Neuronal stem cell (in vitro differentiated cells): ENCODE data around the gene MS4A10.

Experiments
- DNase-seq: peaks from one replicate; pipeline ENCODE4 v3.0.0-alpha.2; 2013; ENCODE audit warnings: low spot score
- H2AFZ ChIP-seq: one replicate; pipeline ENCODE4 v1.6.1; 2013; ENCODE audit warnings: mild to moderate bottlenecking, low read length, inconsistent platforms
- H2AK5ac ChIP-seq: 2 replicates; pipeline ENCODE4 v1.6.1; 2013; ENCODE audit warnings: low read depth, mild to moderate bottlenecking, inconsistent platforms, low read length, moderate library complexity, mixed read lengths
- H2BK120ac ChIP-seq: 2 replicates; pipeline ENCODE4 v1.6.1; 2013; ENCODE audit warnings: low read depth, mild to moderate bottlenecking, inconsistent platforms, low read length, moderate library complexity, mixed read lengths
- H2BK12ac ChIP-seq: one replicate; pipeline ENCODE4 v1.6.1; 2013; ENCODE audit warnings: low read length, inconsistent platforms
- H2BK15ac ChIP-seq: 2 replicates; pipeline ENCODE4 v1.6.1; 2013; ENCODE audit warnings: mild to moderate bottlenecking, low read length, inconsistent platforms, mixed read lengths
- H2BK5ac ChIP-seq: one replicate; pipeline ENCODE4 v1.6.1; 2013; ENCODE audit warnings: inconsistent platforms, mild to moderate bottlenecking, low read length, moderate library complexity
- H3K14ac ChIP-seq: one replicate; pipeline ENCODE4 v1.6.1; 2013; ENCODE audit warnings: low read length, inconsistent platforms
- H3K18ac ChIP-seq: 2 replicates; pipeline ENCODE4 v1.6.1; 2013; ENCODE audit warnings: low read length, inconsistent platforms
- H3K23ac ChIP-seq: 2 replicates; pipeline ENCODE4 v1.6.1; 2013; ENCODE audit warnings: low read depth, mild to moderate bottlenecking, mixed read lengths, low read length, inconsistent platforms; ENCODE audit not compliant: poor library complexity
- H3K27ac ChIP-seq: replicated peaks from 3 replicates; pipeline ENCODE4 v1.5.1; 2013; ENCODE audit warnings: low read length, inconsistent platforms
- H3K27me3 ChIP-seq, 3 experiments: 2 replicates each; pipeline ENCODE4 v1.6.1; 2013; ENCODE audit warnings: low read length in 3 of 3, mild to moderate bottlenecking in 2 of 3, inconsistent platforms in 1 of 3, low read depth in 1 of 3, mixed read lengths in 1 of 3, moderate library complexity in 1 of 3; ENCODE audit not compliant: control insufficient read depth in 3 of 3, insufficient read depth in 3 of 3
- H3K36me3 ChIP-seq, 2 donors: replicated peaks in 1 of 2; 2 replicates each; pipeline ENCODE4 v1.6.1; 2013; ENCODE audit warnings: low read length in 2 of 2; ENCODE audit not compliant: control insufficient read depth in 2 of 2, insufficient read depth in 2 of 2
- H3K4ac ChIP-seq: 2 replicates; pipeline ENCODE4 v1.6.1; 2013; ENCODE audit warnings: inconsistent platforms, mild to moderate bottlenecking, low read length, moderate library complexity
- H3K4me1 ChIP-seq, 2 donors: 1 replicate in 1 of 2; 2 replicates in 1 of 2; pipeline ENCODE4 v1.6.1; 2013; ENCODE audit warnings: low read length in 2 of 2, low read depth in 1 of 2; ENCODE audit not compliant: control insufficient read depth in 2 of 2, insufficient read depth in 1 of 2
- H3K4me2 ChIP-seq: one replicate; pipeline ENCODE4 v1.6.1; 2013; ENCODE audit warnings: mild to moderate bottlenecking, low read length, inconsistent platforms; ENCODE audit not compliant: insufficient read depth, poor library complexity, severe bottlenecking
- H3K4me3 ChIP-seq, 2 donors: 2 replicates each; pipeline ENCODE4 v1.5.1; 2013; ENCODE audit warnings: low read length in 2 of 2, mild to moderate bottlenecking in 2 of 2, inconsistent platforms in 1 of 2, moderate library complexity in 1 of 2
- H3K79me1 ChIP-seq: one replicate; pipeline ENCODE4 v1.6.1; 2013; ENCODE audit warnings: low read depth, mild to moderate bottlenecking, inconsistent platforms, low read length, moderate library complexity
- H3K9ac ChIP-seq: one replicate; pipeline ENCODE4 v1.6.1; 2013; ENCODE audit warnings: mild to moderate bottlenecking, low read depth, low read length, inconsistent platforms; ENCODE audit not compliant: poor library complexity
- H3K9me3 ChIP-seq, 2 donors: replicated peaks in 1 of 2; 2 replicates each; pipeline versions ENCODE3 to v1.6.1; 2013; ENCODE audit warnings: low read length in 2 of 2, mild to moderate bottlenecking in 2 of 2, inconsistent platforms in 1 of 2, low read depth in 1 of 2, mixed read lengths in 1 of 2, moderate library complexity in 1 of 2; ENCODE audit not compliant: control insufficient read depth in 2 of 2, insufficient read depth in 1 of 2
- H4K8ac ChIP-seq: one replicate; pipeline ENCODE4 v1.6.1; 2013; ENCODE audit warnings: low read depth, mild to moderate bottlenecking, inconsistent platforms, low read length, moderate library complexity
- H4K91ac ChIP-seq: one replicate; pipeline ENCODE4 v1.6.1; 2013; ENCODE audit warnings: low read length, low read depth, mild to moderate bottlenecking, inconsistent platforms; ENCODE audit not compliant: poor library complexity
- WGBS, 2 donors: extraction: QIAGEN DNeasy Blood & Tissue Kit; methylation state at CpG; one replicate each; pipeline ENCODE4 v1.1.7; 2013; ENCODE audit warnings: missing lambda C conversion rate in 2 of 2, mixed read lengths in 1 of 2; ENCODE audit not compliant: insufficient read length in 2 of 2, insufficient replicate concordance in 1 of 2; ENCODE audit errors: extremely low coverage in 2 of 2; 5-methylcytosine and 5-hydroxymethylcytosine counted together

MS4A10 gene

GRCh38 chr11:60748821-60749220, 36.3 kb upstream of the MS4A10 start:
- H3K4ac ChIP-seq: no peak overlapping the region
- H3K4me3 ChIP-seq: no peak overlapping the region
- H3K36me3 ChIP-seq: peaks cover 0 to 2% of the 10 kb centered on the region in 2 donors
- DNase-seq: no peak
- H3K27me3 ChIP-seq: peaks cover 0 to 3% (median 0%) of the 10 kb centered on the region in 3 experiments
- H2AK5ac ChIP-seq: no peak overlapping the region
- no peak overlapping the region for H4K91ac ChIP-seq
- H3K9ac ChIP-seq: no peak overlapping the region
- H3K27ac ChIP-seq: no peak overlapping the region
- H3K23ac ChIP-seq: no peak overlapping the region
- H2BK12ac ChIP-seq: no peak overlapping the region
- H3K79me1 ChIP-seq: no peaks in the 10 kb centered on the region
- no peak overlapping the region for H3K4me2 ChIP-seq
- WGBS, 2 donors: no CpG with 5 or more reads among the region's 8 CpGs
- no peak overlapping the region for H2BK15ac ChIP-seq
- no peak overlapping the region for H2AFZ ChIP-seq
- H3K4me1 ChIP-seq: peaks cover 0 to 3% of the 10 kb centered on the region in 2 donors
- H2BK120ac ChIP-seq: no peak overlapping the region
- no peak overlapping the region for H4K8ac ChIP-seq
- no peak overlapping the region for H3K14ac ChIP-seq
- H3K9me3 ChIP-seq: peaks cover 0 to 6% of the 10 kb centered on the region in 2 donors
- no peak overlapping the region for H2BK5ac ChIP-seq
- no peak overlapping the region for H3K18ac ChIP-seq

- Histone ChIP-seq H3K4ac (no peak overlapping the region), H3K14ac (no peak overlapping the region), H3K27ac (no peak overlapping the region), H3K9me3 (peaks cover 0 to 6% of the 10 kb centered on the region in 2 donors), H4K91ac (no peak overlapping the region), H2AK5ac (no peak overlapping the region), H2AFZ (no peak overlapping the region), H3K27me3 (peaks cover 0 to 3% (median 0%) of the 10 kb centered on the region in 3 experiments), H3K9ac (no peak overlapping the region), H2BK15ac (no peak overlapping the region), H2BK12ac (no peak overlapping the region), H3K4me3 (no peak overlapping the region), H3K18ac (no peak overlapping the region), H3K23ac (no peak overlapping the region), H4K8ac (no peak overlapping the region), H3K4me1 (peaks cover 0 to 3% of the 10 kb centered on the region in 2 donors), H3K36me3 (peaks cover 0 to 2% of the 10 kb centered on the region in 2 donors), H2BK5ac (no peak overlapping the region), H3K4me2 (no peak overlapping the region), H3K79me1 (no peaks in the 10 kb centered on the region), H2BK120ac (no peak overlapping the region)
- no peak for DNase-seq
- no CpG with 5 or more reads among the region's 3 CpGs for WGBS, 2 donors
Observed at GRCh38 chr11:60750911-60751310, 34.2 kb upstream of the MS4A10 start.

- H3K9ac ChIP-seq: no peak overlapping the region
- no peak overlapping the region for H3K14ac ChIP-seq
- H3K27me3 ChIP-seq: peaks cover 0 to 2% (median 0%) of the 10 kb centered on the region in 3 experiments
- DNase-seq: no peak
- no peak overlapping the region for H3K18ac ChIP-seq
- no peak overlapping the region for H2BK12ac ChIP-seq
- no CpG with 5 or more reads among the region's 4 CpGs for WGBS, 2 donors
- no peak overlapping the region for H4K91ac ChIP-seq
- no peak overlapping the region for H3K27ac ChIP-seq
- H3K4ac ChIP-seq: no peak overlapping the region
- H2BK120ac ChIP-seq: no peak overlapping the region
- H3K4me1 ChIP-seq: no peaks in the 10 kb centered on the region
- H4K8ac ChIP-seq: no peak overlapping the region
- H3K9me3 ChIP-seq: peaks cover 0 to 2% of the 10 kb centered on the region in 2 donors
- H2BK15ac ChIP-seq: no peak overlapping the region
- no peaks in the 10 kb centered on the region for H3K36me3 ChIP-seq
- H3K79me1 ChIP-seq: no peaks in the 10 kb centered on the region
- H2BK5ac ChIP-seq: no peak overlapping the region
- no peak overlapping the region for H2AK5ac ChIP-seq
- no peak overlapping the region for H3K4me2 ChIP-seq
- H3K4me3 ChIP-seq: no peak overlapping the region
- H2AFZ ChIP-seq: no peak overlapping the region
- no peak overlapping the region for H3K23ac ChIP-seq
Observed at GRCh38 chr11:60753309-60753708, 31.8 kb upstream of the MS4A10 start.

GRCh38 chr11:60754887-60755286, 30.2 kb upstream of the MS4A10 start:
- H2AK5ac ChIP-seq: no peak overlapping the region
- H3K4me2 ChIP-seq: no peak overlapping the region
- H3K4me3 ChIP-seq: no peak overlapping the region
- no peak overlapping the region for H4K8ac ChIP-seq
- peaks cover 0 to 2% (median 0%) of the 10 kb centered on the region in 3 experiments for H3K27me3 ChIP-seq
- H2BK15ac ChIP-seq: no peak overlapping the region
- no peak overlapping the region for H3K9ac ChIP-seq
- H3K14ac ChIP-seq: no peak overlapping the region
- H4K91ac ChIP-seq: no peak overlapping the region
- H3K23ac ChIP-seq: no peak overlapping the region
- no peak overlapping the region for H2BK12ac ChIP-seq
- H2BK5ac ChIP-seq: no peak overlapping the region
- peaks cover 0 to 2% of the 10 kb centered on the region in 2 donors for H3K9me3 ChIP-seq
- no peak overlapping the region for H3K18ac ChIP-seq
- no peaks in the 10 kb centered on the region for H3K4me1 ChIP-seq
- no peak overlapping the region for H2BK120ac ChIP-seq
- H3K27ac ChIP-seq: no peak overlapping the region
- H3K79me1 ChIP-seq: no peaks in the 10 kb centered on the region
- no peak for DNase-seq
- no CpG with 5 or more reads among the region's 6 CpGs for WGBS, 2 donors
- H3K4ac ChIP-seq: no peak overlapping the region
- H3K36me3 ChIP-seq: no peaks in the 10 kb centered on the region
- no peak overlapping the region for H2AFZ ChIP-seq
